Measurements from ENCODE around the gene LIPE. TPM values are rescaled to one million over a fixed set of nuclear protein-coding genes. Genes with fewer than 3 reads are reported as not detected.

The LIPE gene
- total RNA-seq, 1 donor from 2014 or later: 29.1 TPM

GRCh38 chr19:42355896-42356295 is 71.3 kb downstream of the LIPE start:
- no peaks in the 10 kb centered on the region for H3K27me3 Mint-ChIP-seq (ENCODE audit: low read depth)

GRCh38 chr19:42353341-42354015 is 73.7 kb downstream of the LIPE start:
- no peak overlapping the region for H3K27ac Mint-ChIP-seq (ENCODE audit: unreplicated experiment)
- peaks cover 20% of the 10 kb centered on the region for H3K4me1 Mint-ChIP-seq
- TF ChIP-seq CTCF (conservative IDR thresholded peaks at IDR 0.05): no peak
- no peaks in the 10 kb centered on the region for H3K9me3 Mint-ChIP-seq
- H3K36me3 Mint-ChIP-seq (ENCODE audit: low read depth): peaks cover 11% of the 10 kb centered on the region
- H3K4me3 Mint-ChIP-seq: no peak overlapping the region
- no peaks in the 10 kb centered on the region for H3K27me3 Mint-ChIP-seq (ENCODE audit: low read depth)
- DNase-seq (ENCODE audit: low read depth, low spot score): no peak

More at GRCh38 chr19:42355896-42356295, 71.3 kb downstream of the LIPE start:
- Mint-ChIP-seq H3K36me3 (ENCODE audit: low read depth) (peaks cover 9% of the 10 kb centered on the region), H3K27ac (ENCODE audit: unreplicated experiment) (no peak overlapping the region), H3K9me3 (no peaks in the 10 kb centered on the region), H3K4me3 (no peak overlapping the region), H3K4me1 (peaks cover 16% of the 10 kb centered on the region)
- TF ChIP-seq CTCF (conservative IDR thresholded peaks at IDR 0.05): no peak
- no peak for DNase-seq (ENCODE audit: low read depth, low spot score)

GRCh38 chr19:42352301-42353259 is 74.6 kb downstream of the LIPE start:
- TF ChIP-seq CTCF (conservative IDR thresholded peaks at IDR 0.05): no peak
- no peak overlapping the region for H3K27ac Mint-ChIP-seq (ENCODE audit: unreplicated experiment)

More at GRCh38 chr19:42352301-42353259, 74.6 kb downstream of the LIPE start:
- H3K4me3 Mint-ChIP-seq: peak overlapping the region; percentile 70
- no peaks in the 10 kb centered on the region for H3K27me3 Mint-ChIP-seq (ENCODE audit: low read depth)
- H3K9me3 Mint-ChIP-seq: no peaks in the 10 kb centered on the region
- H3K36me3 Mint-ChIP-seq (ENCODE audit: low read depth): peaks cover 9% of the 10 kb centered on the region
- peaks cover 20% of the 10 kb centered on the region for H3K4me1 Mint-ChIP-seq
- DNase-seq (ENCODE audit: low read depth, low spot score): peak; percentile 65

Other genes starting within 250 kb of the LIPE start
- 20.6 and 21.5 TPM in 2 replicates for gene DEDD2, start 209.7 kb downstream of the LIPE start, total RNA-seq
- 18.4 and 24.2 TPM in 2 replicates for gene ZNF526, start 207.1 kb downstream of the LIPE start, total RNA-seq
- gene GSK3A, start 184.8 kb downstream of the LIPE start, total RNA-seq: 66.1 and 68.0 TPM in 2 replicates
- 102 and 105 TPM in 2 replicates for gene ERF, start 172.3 kb downstream of the LIPE start, total RNA-seq
- 91.6 and 93.4 TPM in 2 replicates for gene CIC, start 158.1 kb downstream of the LIPE start, total RNA-seq
- 2.2 and 2.8 TPM in 2 replicates for gene PRR19, start 125.3 kb downstream of the LIPE start, total RNA-seq
- 166 and 173 TPM in 2 replicates for gene PAFAH1B3, start 124.8 kb downstream of the LIPE start, total RNA-seq
- 18.4 and 19.4 TPM in 2 replicates for gene TMEM145, start 114.1 kb downstream of the LIPE start, total RNA-seq
- 38.0 and 39.2 TPM in 2 replicates for gene MEGF8, start 101.8 kb downstream of the LIPE start, total RNA-seq
- gene CNFN, start 37.1 kb downstream of the LIPE start, total RNA-seq: 2.2 and 3.6 TPM in 2 replicates
- not detected in 2 replicates for gene CXCL17, start 15.6 kb upstream of the LIPE start, total RNA-seq
- gene CEACAM1, start 101.1 kb upstream of the LIPE start, total RNA-seq: not detected in 2 replicates
- not detected in 2 replicates for gene CEACAM8, start 167.5 kb upstream of the LIPE start, total RNA-seq